Measurements from ENCODE around the gene VGLL1.

VGLL1 gene

GRCh38 chrX:136551410-136551809 is 19.4 kb downstream of the VGLL1 start:
- H3K4me3 ChIP-seq (ENCODE audit: insufficient read depth, low read length, poor library complexity, severe bottlenecking): no peak overlapping the region
- no peaks in the 10 kb centered on the region for H3F3A ChIP-seq (ENCODE audit: insufficient read depth)
- TF ChIP-seq CTCF (IDR thresholded peaks at IDR 0.05; ENCODE audit: insufficient read depth, low read length, poor library complexity, severe bottlenecking) (no peak), EZH2phosphoT487 (conservative IDR thresholded peaks at IDR 0.05; ENCODE audit: low read length) (no peak)
- H3K36me3 ChIP-seq (ENCODE audit: low read length): no peaks in the 10 kb centered on the region
- no peak overlapping the region for H2AFZ ChIP-seq (ENCODE audit: low read depth, low read length, severe bottlenecking)
- H3K27me3 ChIP-seq (ENCODE audit: low read length): no peaks in the 10 kb centered on the region
- no peaks in the 10 kb centered on the region for H3K79me2 ChIP-seq (ENCODE audit: insufficient read depth, low read length)
- H3K9ac ChIP-seq (ENCODE audit: low read length): no peak overlapping the region
- H3K9me3 ChIP-seq (ENCODE audit: insufficient read depth, low read length): no peaks in the 10 kb centered on the region
- H3K9me2 ChIP-seq (replicated peaks; ENCODE audit: insufficient read depth, low read length): no peaks in the 10 kb centered on the region
- no peak overlapping the region for H3K27ac ChIP-seq (ENCODE audit: low read depth, low read length)
- H4K20me1 ChIP-seq (ENCODE audit: low read depth, low read length): no peaks in the 10 kb centered on the region
- no peak overlapping the region for H3K4me2 ChIP-seq (ENCODE audit: low read depth, low read length, poor library complexity, severe bottlenecking)

GRCh38 chrX:136555694-136556093 is 23.7 kb downstream of the VGLL1 start:
- Histone ChIP-seq H3F3A (ENCODE audit: insufficient read depth) (no peaks in the 10 kb centered on the region), H3K36me3 (ENCODE audit: low read length) (no peaks in the 10 kb centered on the region), H3K9me2 (replicated peaks; ENCODE audit: insufficient read depth, low read length) (no peaks in the 10 kb centered on the region), H3K79me2 (ENCODE audit: insufficient read depth, low read length) (no peaks in the 10 kb centered on the region), H3K9me3 (ENCODE audit: insufficient read depth, low read length) (no peaks in the 10 kb centered on the region), H3K4me2 (ENCODE audit: low read depth, low read length, poor library complexity, severe bottlenecking) (no peak overlapping the region), H3K27ac (ENCODE audit: low read depth, low read length) (no peak overlapping the region), H2AFZ (ENCODE audit: low read depth, low read length, severe bottlenecking) (no peak overlapping the region), H3K4me3 (ENCODE audit: insufficient read depth, low read length, poor library complexity, severe bottlenecking) (no peak overlapping the region), H3K27me3 (ENCODE audit: low read length) (no peaks in the 10 kb centered on the region), H4K20me1 (ENCODE audit: low read depth, low read length) (no peaks in the 10 kb centered on the region), H3K9ac (ENCODE audit: low read length) (no peak overlapping the region)
- no peak for TF ChIP-seq CTCF (IDR thresholded peaks at IDR 0.05; ENCODE audit: insufficient read depth, low read length, poor library complexity, severe bottlenecking)
- TF ChIP-seq EZH2phosphoT487 (conservative IDR thresholded peaks at IDR 0.05; ENCODE audit: low read length): no peak

DNA sequence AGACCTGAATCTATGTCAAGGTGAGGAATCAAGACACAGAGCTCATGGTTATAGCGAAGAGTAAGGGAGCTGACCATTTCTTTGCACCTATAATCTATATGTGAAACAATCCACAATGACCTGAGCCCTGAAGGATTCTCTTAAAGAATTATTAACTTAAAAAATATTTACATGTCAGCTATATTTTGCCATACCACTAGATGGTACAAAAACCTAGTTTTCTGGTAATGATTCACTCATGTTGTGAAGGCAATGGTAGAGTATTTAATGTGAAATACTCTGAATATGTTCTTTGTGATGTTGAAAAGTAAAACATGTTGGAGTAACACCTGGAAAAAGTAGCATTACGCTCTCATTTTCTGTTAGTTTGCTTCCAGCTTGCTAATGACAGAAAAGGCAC is 40.0 kb downstream of the VGLL1 start:
- H3K79me2 ChIP-seq (ENCODE audit: insufficient read depth, low read length): no peaks in the 10 kb centered on the region
- no peak overlapping the region for H2AFZ ChIP-seq (ENCODE audit: low read depth, low read length, severe bottlenecking)
- no peak overlapping the region for H3K27ac ChIP-seq (ENCODE audit: low read depth, low read length)
- no peak for TF ChIP-seq CTCF (IDR thresholded peaks at IDR 0.05; ENCODE audit: insufficient read depth, low read length, poor library complexity, severe bottlenecking)
- TF ChIP-seq EZH2phosphoT487 (conservative IDR thresholded peaks at IDR 0.05; ENCODE audit: low read length): no peak
- H3K9me2 ChIP-seq (replicated peaks; ENCODE audit: insufficient read depth, low read length): no peaks in the 10 kb centered on the region
- H3K9me3 ChIP-seq (ENCODE audit: insufficient read depth, low read length): no peaks in the 10 kb centered on the region
- no peaks in the 10 kb centered on the region for H4K20me1 ChIP-seq (ENCODE audit: low read depth, low read length)
- no peaks in the 10 kb centered on the region for H3F3A ChIP-seq (ENCODE audit: insufficient read depth)
- no peaks in the 10 kb centered on the region for H3K27me3 ChIP-seq (ENCODE audit: low read length)
- H3K4me3 ChIP-seq (ENCODE audit: insufficient read depth, low read length, poor library complexity, severe bottlenecking): no peak overlapping the region
- no peak overlapping the region for H3K9ac ChIP-seq (ENCODE audit: low read length)
- no peak overlapping the region for H3K4me2 ChIP-seq (ENCODE audit: low read depth, low read length, poor library complexity, severe bottlenecking)
- H3K36me3 ChIP-seq (ENCODE audit: low read length): no peaks in the 10 kb centered on the region

- Histone ChIP-seq H3K9me2 (replicated peaks; ENCODE audit: insufficient read depth, low read length) (no peaks in the 10 kb centered on the region), H3F3A (ENCODE audit: insufficient read depth) (no peaks in the 10 kb centered on the region), H3K27me3 (ENCODE audit: low read length) (no peaks in the 10 kb centered on the region), H3K27ac (ENCODE audit: low read depth, low read length) (no peak overlapping the region), H3K79me2 (ENCODE audit: insufficient read depth, low read length) (no peaks in the 10 kb centered on the region), H3K9ac (ENCODE audit: low read length) (no peak overlapping the region), H2AFZ (ENCODE audit: low read depth, low read length, severe bottlenecking) (no peak overlapping the region), H3K4me2 (ENCODE audit: low read depth, low read length, poor library complexity, severe bottlenecking) (no peak overlapping the region), H3K4me3 (ENCODE audit: insufficient read depth, low read length, poor library complexity, severe bottlenecking) (no peak overlapping the region), H3K36me3 (ENCODE audit: low read length) (no peaks in the 10 kb centered on the region), H3K9me3 (ENCODE audit: insufficient read depth, low read length) (no peaks in the 10 kb centered on the region), H4K20me1 (ENCODE audit: low read depth, low read length) (no peaks in the 10 kb centered on the region)
- TF ChIP-seq CTCF (IDR thresholded peaks at IDR 0.05; ENCODE audit: insufficient read depth, low read length, poor library complexity, severe bottlenecking) (no peak), EZH2phosphoT487 (conservative IDR thresholded peaks at IDR 0.05; ENCODE audit: low read length) (no peak)
Observed at GRCh38 chrX:136574548-136574947, 42.5 kb downstream of the VGLL1 start.

Measured in SU-DHL-6 (cell line).